Cerebellar cortex (tissue), 1 donor: ENCODE data around the gene SNX17.
"Not testable (repeated sequence)": the region's sequence is repeated elsewhere in the genome, so short reads cannot be mapped to it uniquely, and the experiment has no call there.

Source experiments
- DNase-seq: peaks from one replicate; pipeline ENCODE4 v3.0.0-alpha.2; 2015; ENCODE audit warnings: low spot score

Gene SNX17

GRCh38 chr2:27370026-27370815 lies at the start of gene SNX17, which contains the start of gene EIF2B4:
Gene SNX17, plus strand, starts transcription at chr2:27370616. Its CDS starts 128 bp downstream, at chr2:27370744.
Gene EIF2B4, minus strand, starts transcription at chr2:27370338. Its CDS starts 24 bp downstream, at chr2:27370314.
- peak; percentile 99 for DNase-seq

- peak; percentile 83 for DNase-seq
Observed at GRCh38 chr2:27320958-27321543, 49.4 kb upstream of the SNX17 start.

GRCh38 chr2:27322301-27322765 lies 48.1 kb upstream of the SNX17 start:
- DNase-seq, result no peak

GRCh38 chr2:27322766-27323595 lies 47.4 kb upstream of the SNX17 start, which contains the start of gene MPV17:
Gene MPV17, minus strand, starts transcription at chr2:27323097. Its CDS starts 580 bp downstream, at chr2:27322517.
- DNase-seq, result peak; percentile 97

- no peak for DNase-seq
Observed at GRCh38 chr2:27323596-27324285, 46.7 kb upstream of the SNX17 start.

GRCh38 chr2:27324720-27325119 lies 45.7 kb upstream of the SNX17 start:
- no peak for DNase-seq

GRCh38 chr2:27335311-27335710 lies 35.1 kb upstream of the SNX17 start:
- no peak for DNase-seq

GRCh38 chr2:27336173-27336572 lies 34.2 kb upstream of the SNX17 start:
- no peak for DNase-seq

GRCh38 chr2:27347641-27348040 lies 22.8 kb upstream of the SNX17 start:
- no peak for DNase-seq

- DNase-seq, result no peak
Observed at GRCh38 chr2:27350106-27350693, 20.2 kb upstream of the SNX17 start.

GRCh38 chr2:27351802-27352598 lies 18.4 kb upstream of the SNX17 start:
- no peak for DNase-seq

GRCh38 chr2:27353386-27353761 lies 17.0 kb upstream of the SNX17 start:
- DNase-seq, result not testable (repeated sequence)

GRCh38 chr2:27353762-27354596 lies 16.4 kb upstream of the SNX17 start:
- no peak for DNase-seq

GRCh38 chr2:27354597-27354927 lies 15.9 kb upstream of the SNX17 start:
- DNase-seq, result no peak

- no peak for DNase-seq
Observed at GRCh38 chr2:27356056-27356381, 14.4 kb upstream of the SNX17 start.

- DNase-seq, result peak; percentile 100
Observed at GRCh38 chr2:27356382-27357181, 13.8 kb upstream of the SNX17 start, which contains the start of gene GTF3C2. Gene GTF3C2, minus strand, starts transcription at chr2:27356764. Its CDS starts 13,210 bp downstream, at chr2:27343554.

GRCh38 chr2:27362678-27363420 lies 7.6 kb upstream of the SNX17 start:
- no peak for DNase-seq

- no peak for DNase-seq
Observed at GRCh38 chr2:27363933-27364332, 6.5 kb upstream of the SNX17 start.
